ENCODE results near the gene ZNF444.
"Not testable (repeated sequence)": the region's sequence is repeated elsewhere in the genome, so short reads cannot be mapped to it uniquely, and the experiment has no call there.

The ZNF444 gene

DNA sequence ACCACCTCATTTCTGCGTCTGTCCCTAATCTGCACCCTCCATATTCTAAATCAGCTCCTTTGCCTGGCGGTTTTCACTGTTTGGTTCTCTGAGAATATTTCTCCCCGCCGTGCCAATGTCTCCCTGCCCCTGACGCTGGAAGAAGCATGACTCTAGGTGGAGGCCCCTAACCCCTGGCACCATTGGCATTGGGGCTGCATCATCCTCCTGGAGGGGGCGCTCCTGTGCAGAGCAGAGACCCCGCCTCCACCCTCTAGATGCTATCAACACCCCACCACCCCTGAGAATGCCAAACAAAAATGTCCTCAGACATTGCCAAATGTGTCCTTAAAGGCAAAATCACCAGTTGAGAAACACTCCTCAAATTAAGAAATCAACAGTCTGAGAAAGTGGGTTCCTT lies 50.0 kb downstream of the ZNF444 start:
- DNase-seq = no peak

DNA sequence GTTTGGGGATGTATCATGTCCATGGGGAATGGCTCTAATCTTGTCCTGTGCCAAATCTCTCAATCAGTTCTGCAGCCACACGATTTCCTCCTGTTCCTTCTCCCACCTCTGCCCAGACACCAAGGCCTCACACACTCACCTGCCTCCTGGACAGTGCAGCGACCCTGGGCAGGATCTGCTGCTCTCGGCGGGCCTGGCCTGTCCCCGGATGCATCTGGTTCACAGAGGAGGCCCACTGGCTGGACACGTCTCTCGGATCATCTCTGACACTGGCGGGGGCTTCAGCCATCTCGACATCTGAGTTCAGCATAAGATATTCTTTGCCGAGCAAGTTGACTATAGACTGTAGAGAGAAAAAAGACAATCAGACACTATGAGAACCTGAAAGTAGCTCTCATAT lies 50.6 kb downstream of the ZNF444 start:
- no peak for DNase-seq

DNA sequence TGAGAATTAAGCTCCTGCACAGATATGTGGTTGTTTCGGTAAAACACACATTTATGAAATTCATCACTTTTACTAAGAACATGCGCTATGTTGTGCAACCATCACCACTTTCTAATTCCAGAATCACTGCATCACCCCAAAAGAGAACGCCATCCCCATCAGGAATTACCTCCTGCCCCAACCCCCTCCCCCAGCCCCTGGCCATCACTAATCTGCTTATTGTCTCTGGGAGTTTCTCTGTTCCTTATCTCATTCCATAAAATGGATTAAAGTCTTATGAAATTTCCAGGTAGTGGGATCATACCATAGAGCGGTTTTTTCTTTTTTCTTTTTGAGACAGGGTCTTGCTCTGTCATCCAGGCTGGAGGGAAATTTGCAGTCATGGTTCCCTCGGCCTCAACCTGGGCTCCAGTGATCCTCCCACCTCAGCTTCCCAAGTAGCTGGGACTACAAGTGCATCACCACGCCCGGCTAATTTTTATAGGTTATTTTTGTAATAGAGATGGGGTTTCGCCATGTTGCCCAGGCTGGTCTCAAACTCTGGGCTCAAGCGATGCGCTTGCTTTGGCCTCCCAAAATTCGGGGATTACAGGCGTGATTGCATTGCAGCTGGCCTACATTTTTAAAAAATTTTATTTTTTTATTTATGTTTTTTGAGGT lies 53.0 kb downstream of the ZNF444 start:
- DNase-seq = no peak

DNA sequence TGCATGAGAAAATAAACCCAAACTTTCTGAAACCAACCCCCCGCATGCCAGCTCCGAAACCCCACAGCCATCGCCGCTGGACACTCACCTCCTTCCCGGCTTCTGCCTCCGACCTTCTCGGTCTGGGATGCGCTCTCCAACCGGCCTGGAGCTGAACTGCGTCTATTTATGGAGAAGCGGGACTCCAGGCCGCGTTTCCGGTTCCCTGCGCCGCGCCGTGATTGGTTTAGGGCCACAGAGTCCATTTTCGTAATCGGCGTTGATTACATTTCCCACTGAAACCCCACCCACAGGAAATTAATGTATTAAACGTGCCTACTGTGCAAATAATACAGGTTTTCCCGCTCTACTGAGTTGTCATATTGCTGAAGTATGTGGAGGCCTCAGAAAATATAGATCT lies 56.6 kb downstream of the ZNF444 start, which contains the start of gene ZSCAN5B:
TSS of gene ZSCAN5B (minus strand) at position 138 of the 400 bp plus-strand sequence. CDS start 4,731 bp downstream, outside the sequence.
- DNase-seq = not testable (repeated sequence)

DNA sequence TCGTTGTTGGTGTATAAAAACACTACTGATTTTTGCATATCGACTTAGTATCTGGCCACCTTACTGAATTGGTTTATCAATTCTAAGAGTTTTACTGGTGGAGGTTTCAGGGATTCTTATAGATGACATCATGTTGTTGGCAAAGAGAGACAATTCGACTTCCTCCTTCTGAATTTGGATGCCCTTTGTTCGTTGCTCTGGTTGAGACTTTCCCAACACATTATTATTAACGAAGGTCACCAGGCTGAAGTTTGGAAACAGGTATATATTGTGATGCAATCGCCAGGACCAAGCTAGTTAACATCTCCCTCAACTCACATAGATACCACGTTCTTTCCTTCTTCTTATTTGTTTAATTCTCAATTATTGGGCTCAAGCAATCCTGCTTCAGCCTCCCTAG lies 58.6 kb downstream of the ZNF444 start:
- DNase-seq = no peak

DNA sequence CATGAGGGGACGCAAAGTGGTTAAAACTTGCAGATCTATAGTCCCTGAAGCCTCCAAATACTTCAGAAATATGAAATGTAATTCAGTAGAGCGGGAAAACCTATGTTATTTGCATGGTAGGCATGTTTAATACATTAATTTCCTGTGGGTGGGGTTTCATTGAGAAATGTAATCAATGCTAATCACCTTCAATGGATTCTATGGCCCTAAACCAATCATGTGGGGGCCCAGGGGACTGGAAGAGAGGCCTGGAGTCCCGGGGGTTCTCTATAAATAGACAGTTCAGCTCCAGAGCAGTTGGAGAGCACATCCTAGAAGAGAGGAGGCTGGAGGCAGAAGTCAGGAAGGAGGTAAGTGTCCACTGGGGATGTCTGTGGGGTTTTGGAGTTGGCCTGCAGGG lies 60.9 kb downstream of the ZNF444 start, which contains the start of gene ZSCAN5C:
TSS of gene ZSCAN5C (plus strand) at position 301 of the 400 bp plus-strand sequence. CDS start 3,641 bp downstream, outside the sequence.
- DNase-seq = no peak

DNA sequence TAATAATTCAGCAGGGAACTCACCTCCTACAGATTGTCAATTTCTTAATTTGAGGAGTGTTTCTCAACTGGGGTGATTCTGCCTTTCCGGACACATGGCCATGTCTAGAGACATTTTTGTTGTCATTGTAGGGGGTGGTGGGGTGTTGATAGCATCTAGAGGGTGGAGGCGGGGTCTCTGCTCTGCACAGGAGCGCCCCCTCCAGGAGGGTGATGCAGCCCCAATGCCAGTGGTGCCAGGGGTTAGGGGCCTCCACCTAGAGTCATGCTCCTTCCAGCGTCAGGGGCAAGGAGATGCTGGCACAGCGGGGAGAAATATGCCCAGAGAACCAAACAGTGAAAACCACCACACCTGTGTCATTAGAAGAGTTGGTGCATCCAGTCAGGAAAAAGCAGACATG lies 66.5 kb downstream of the ZNF444 start:
- not testable (repeated sequence) for DNase-seq

DNA sequence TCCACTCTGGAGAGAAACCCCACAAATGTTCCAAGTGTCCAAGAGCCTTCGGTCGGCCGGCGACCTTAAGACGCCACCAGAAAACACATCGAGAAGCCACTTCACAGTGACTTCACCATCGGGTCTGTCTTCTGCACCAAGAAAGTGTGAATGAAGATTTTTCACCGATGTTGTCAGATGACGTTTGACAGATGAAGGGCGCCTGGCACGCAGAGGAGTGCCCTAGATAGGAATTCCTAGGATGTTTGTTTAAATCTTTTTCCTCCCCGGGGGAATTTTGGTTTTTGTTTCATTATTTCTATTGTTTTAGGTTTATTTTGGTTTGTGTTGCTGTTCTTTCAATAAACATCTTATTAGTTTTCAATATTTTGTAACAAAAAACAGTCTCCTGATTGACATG lies 68.0 kb downstream of the ZNF444 start:
- no peak for DNase-seq

DNA sequence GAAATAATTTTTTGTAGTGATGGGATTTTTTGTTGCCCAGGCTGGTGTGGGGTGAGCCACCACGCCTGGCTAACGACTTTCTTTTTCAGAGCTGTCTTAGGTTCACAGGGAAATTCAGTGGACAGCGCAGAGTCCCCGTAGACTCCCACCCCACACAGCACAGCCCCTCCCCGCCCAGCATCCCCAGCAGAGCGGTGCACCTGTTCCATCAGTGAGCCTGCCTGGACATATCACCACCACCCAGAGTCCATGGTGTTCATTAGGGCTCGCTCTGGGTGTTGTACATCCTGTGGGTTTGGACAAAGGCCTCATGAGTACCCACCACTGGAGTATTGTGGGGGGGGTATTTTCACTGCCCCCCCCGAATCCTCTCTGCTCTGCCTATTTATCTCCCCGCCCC lies 68.9 kb downstream of the ZNF444 start:
- not testable (repeated sequence) for DNase-seq

Data from stimulated activated CD4-positive, alpha-beta T cell treated with anti-CD3 and anti-CD28 coated beads, Interleukin-2, amount 100 ng/mL, for 24 hours (primary cell).